HG02884 (cell line): Measurements from ENCODE around the gene F10.
"Not testable (repeated sequence)": the region's sequence is repeated elsewhere in the genome, so short reads cannot be mapped to it uniquely, and the experiment has no call there.

Experiments
- ATAC-seq: cut with Tn5 transposase; IDR thresholded peaks from one replicate; pipeline ENCODE4 v1.9.1; 2021; ENCODE audit warnings: mild to moderate bottlenecking, moderate library complexity; ENCODE audit not compliant: unreplicated experiment

The F10 gene

DNA sequence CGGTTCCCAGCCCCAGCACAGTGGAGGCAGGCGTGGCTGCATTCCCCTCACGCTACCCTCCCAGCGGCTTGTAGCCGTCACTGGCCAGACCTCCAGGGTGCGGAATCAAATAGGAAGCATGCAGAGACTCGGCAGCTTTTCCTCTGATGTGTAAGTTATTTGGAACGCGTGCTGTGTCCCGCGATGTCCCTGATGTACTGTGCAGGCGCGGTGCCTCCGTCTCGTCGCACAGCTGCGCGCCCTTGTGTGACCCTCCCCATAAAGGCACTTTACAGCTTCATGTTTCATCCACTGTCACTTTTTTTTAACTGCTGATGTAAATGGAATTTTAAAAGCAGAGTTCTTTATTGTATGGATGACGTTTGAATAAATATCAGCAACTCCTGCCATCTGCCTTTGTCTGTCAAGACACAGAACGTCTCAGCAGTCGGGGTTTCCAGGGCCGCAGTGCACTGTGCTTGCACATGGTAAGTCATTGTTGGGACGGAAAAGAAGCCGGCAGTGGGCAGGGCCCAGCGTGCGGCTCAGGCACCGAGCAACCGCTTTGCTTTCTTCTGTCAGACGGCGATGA is 24.4 kb upstream of the F10 start:
- no peak for ATAC-seq

DNA sequence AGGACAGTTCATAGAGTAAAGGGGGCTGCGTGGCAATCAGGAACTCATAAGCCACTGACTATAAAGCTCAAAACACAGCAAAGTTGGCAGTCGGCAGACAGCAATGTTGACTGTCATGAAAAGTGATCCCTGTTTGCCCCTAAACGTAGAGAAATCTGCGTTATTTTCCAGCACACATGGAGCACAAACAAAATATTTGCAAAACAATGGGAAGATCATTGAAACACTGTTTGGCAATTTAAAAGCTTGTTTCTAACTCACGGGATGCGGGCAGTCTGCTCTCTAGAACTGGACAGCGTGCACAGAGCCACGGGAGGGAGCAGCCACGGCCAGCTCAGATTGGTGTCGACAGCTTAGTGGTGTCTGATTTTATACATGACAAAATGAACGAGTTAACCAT is 23.5 kb upstream of the F10 start:
- no peak for ATAC-seq

DNA sequence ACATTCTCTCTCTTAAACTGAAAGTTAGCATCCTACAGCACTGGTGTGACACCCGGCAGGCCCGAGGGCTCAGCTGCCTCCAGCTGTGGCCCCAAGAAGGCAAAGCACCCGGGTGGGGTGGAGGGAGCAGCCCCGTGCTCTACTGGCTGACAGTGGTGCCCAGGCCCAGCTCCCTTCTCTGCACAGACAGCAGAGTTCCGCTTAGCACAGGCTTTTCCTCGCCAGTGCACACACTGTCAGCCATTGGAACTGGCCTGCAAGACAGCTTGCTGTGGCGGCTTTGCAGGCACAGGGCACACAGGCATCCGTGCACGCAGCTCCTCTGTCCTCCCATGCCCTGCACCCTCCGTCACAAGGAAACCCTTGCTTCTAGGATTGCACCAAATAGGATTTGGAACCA is 20.3 kb upstream of the F10 start:
- ATAC-seq = not testable (repeated sequence)

DNA sequence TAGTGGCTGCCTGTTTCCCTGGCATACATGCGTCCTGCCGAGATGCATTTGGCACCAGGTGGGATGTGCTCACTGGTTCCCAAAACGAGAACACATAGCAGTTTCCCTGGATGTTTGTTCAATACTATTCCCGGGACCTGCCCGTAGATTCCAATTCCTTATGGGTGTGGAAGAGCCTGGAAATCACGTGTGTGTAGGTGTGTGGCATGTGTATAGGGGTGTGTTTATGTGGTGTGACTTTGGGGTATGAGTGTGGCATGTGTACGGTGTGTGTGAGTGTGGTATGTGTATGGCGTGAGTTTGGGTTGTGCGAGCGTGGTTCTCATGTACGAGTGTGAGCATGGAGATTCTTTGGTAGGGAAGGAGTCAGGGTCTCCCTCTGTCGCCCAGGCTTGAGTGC is 19.9 kb upstream of the F10 start:
- no peak for ATAC-seq

DNA sequence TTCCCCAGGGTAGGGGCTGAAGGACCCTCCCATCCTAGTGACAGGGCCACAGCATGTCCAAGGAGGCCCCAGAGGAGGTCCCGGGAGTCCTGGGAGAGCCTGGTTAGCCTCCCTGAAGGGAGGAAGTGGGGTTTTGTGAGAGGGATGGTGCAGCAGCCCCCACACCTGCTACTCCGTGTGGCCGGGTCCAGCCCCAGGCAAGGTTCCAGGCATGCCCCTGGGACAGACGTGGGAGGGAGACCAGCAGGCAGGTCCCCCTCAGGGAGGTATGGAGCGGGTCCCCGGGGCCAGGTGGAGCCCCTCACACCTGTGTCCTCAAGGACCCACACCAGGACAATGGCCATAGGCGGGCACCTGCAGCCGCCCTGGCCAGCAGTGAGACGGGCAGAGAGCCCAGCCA is 19.0 kb upstream of the F10 start:
- no peak for ATAC-seq

DNA sequence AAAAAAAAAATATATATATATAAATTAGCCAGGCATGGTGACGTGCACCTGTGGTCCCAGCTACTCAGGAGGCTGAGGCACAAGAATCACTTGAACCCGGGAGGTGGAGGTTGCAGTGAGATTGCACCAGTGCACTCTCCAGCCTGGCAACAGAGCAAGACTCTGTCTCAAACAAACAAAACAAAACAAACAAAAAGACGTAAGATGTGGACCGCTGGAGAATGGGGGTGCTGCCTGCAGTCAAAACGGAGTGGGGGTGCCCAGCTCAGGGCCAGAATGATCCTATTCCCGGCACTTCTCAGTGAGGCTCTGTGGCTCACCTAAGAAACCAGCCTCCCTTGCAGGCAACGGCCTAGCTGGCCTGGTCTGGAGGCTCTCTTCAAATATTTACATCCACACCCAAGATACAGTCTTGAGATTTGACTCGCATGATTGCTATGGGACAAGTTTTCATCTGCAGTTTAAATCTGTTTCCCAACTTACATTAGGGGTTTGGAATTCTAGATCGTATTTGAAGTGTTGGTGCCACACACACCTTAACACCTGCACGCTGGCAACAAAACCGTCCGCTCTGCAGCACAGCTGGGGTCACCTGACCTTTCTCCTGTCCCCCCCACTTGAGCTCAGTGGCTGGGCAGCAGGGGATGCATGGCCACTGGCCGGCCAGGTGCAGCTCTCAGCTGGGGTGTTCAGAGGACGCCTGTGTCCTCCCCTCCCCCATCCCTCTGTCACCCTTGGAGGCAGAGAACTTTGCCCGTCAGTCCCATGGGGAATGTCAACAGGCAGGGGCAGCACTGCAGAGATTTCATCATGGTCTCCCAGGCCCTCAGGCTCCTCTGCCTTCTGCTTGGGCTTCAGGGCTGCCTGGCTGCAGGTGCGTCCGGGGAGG is 17.3 kb upstream of the F10 start, which contains the start of gene F7:
F7 (plus strand) TSS at position 760 of the 889 bp plus-strand sequence; CDS start at position 811, 51 bp downstream.
- no peak for ATAC-seq

DNA sequence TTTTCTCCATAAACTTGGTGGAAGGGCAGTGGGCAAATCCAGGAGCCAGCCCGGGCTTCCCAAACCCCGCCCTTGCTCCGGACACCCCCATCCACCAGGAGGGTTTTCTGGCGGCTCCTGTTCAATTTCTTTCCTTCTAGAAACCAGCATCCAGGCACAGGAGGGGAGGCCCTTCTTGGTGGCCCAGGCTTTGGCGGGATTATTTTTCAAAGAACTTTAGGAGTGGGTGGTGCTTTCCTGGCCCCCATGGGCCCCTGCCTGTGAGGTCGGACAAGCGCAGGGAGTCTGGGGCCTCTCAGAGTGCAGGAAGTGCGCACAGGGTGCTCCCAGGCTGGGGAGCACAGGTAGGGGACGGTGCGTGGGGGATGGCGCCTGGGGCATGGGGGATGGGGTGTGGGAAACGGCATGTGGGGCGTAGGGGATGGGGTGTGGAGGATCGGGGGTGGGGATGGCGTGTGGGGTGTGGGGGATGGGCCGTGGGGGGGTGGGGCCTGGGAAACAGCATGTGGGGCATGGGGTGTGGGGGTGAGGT is 16.6 kb upstream of the F10 start:
- no peak for ATAC-seq

DNA sequence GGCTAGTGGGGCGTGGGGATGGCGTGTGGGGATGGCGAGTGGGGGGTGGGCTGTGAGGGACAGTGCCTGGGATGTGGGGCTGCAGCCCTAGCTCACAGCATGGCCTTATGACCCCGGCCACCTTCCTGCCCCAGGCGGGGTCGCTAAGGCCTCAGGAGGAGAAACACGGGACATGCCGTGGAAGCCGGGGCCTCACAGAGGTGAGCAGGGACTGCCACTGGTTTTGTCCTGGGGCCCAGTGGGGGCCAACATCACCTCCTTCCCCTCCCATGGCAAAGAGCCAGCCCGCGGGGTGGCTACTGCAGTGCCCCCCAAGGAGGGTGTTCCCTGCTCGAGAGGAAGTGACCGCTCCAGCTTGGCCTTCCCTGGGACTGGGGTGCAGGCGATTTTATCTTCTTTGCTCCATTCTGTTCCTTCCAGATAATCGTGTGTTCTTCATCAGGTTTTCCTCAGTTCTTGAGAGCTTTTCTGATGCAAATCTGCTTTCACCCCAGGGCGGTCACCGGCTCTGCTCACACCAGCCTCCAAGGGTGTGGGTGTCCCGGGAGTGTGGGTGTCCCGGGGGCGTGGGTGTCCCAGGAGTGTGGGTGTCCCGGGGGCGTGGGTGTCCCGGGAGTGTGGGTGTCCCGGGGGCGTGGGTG is 15.8 kb upstream of the F10 start:
- ATAC-seq = no peak

DNA sequence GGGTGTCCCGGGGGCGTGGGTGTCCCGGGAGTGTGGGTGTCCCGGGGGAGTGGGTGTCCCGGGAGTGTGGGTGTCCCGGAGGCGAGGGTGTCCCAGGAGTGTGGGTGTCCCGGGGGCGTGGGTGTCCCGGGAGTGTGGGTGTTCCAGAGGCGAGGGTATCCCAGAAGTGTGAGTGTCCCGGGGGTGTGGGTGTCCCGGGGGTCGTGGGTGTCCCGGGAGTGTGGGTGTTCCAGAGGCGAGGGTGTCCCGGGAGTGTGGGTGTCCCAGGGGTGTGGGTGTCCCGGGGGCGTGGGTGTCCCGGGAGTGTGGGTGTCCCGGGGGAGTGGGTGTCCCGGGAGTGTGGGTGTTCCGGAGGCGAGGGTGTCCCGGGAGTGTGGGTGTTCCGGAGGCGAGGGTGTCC is 14.1 kb upstream of the F10 start:
- not testable (repeated sequence) for ATAC-seq

DNA sequence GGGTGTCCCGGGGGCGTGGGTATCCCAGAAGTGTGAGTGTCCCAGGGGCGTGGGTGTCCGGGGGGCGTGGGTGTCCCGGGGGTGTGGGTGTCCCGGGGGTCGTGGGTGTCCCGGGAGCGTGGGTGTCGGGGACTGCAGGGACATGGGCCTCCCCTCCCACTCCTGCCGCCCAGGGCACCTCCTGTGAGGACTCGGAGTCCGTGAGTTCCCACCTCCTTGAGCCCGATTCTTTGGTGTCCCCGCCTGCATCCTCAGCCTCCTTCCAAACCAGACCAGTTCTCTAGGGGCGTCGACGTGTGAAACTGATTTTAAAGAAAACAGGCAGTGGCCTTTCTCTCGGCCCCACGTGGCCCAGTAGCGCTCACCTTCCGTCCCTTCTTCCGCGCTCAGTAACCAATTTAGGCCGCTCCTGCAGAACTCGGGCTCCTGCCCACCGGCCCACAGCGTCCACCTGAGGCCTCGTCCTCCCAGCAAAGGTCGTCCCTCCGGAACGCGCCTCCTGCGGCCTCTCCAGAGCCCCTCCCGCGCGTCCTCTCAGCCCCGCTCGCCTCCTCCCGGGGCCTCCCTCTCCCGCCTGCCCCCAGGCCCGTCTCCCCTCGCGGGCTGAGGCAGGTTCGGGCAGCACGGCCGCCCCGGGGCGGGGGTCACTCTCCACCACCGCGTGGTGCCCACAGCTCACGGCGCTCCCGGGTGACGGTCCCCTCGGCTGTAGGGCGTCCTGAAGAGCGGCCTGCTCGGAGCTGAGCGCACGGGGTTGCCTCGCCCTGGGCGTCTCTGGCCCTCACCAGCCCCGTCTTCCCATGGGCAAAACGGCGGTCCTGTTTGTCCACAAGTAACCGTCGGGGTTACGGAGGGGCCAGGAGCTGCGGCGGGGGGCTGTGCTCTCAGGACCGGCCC is 13.2 kb upstream of the F10 start:
- no peak for ATAC-seq

DNA sequence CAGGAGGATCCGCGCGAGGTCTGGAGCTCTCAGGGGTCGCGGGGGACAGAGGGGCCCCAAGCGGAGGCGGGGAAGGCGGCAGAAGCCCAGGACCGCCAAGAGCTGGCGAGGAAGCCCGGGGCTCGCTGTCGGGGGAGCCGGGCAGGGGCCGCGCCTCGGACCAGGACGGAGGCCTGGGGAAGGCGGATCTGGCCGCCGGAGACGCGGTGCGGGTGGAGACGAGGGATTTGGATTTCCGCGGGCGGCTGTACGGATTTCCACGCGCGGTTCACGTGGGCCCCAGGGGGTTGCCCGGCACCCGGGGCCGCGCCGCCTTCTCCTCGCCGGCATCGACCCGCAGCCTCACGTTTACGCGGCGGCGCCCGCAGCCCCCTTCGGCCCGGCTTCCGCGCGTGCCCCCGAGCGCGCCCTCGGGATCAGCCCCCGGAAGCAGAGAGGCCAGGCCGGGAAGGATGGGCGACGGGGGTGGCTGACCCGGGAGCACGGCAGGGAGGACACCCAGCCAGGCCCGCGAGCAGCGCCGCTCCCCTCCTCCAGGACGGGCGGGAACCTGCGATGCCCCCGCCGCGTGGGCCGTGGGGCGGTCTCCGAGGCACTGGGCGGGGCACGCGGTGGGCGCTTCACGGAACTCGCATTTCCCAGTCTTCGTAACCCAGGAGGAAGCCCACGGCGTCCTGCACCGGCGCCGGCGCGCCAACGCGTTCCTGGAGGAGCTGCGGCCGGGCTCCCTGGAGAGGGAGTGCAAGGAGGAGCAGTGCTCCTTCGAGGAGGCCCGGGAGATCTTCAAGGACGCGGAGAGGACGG is 12.3 kb upstream of the F10 start:
- ATAC-seq = no peak

DNA sequence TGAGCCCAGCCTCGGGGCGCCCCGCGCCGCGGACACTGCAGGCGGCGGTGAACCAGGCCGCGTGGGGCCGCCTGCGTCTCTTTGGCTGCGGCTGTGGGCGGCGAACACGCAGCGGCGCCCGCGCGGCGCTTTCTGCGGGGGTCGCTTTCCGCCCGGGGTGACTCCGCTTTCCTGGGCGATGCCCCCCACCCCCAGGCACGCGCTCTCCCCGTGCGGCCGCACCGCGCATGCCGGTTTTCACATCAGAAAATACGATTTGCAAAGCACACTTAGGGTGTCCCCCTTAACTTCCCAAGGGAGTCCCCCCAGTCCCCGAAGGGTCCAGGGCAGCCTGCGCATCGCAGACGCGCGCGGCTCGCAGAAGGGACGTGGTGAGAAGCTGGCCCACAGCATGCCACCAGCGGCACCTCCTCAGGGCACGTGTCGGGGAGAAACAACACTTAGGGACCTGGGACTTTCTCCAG is 11.7 kb upstream of the F10 start:
- ATAC-seq = no peak

DNA sequence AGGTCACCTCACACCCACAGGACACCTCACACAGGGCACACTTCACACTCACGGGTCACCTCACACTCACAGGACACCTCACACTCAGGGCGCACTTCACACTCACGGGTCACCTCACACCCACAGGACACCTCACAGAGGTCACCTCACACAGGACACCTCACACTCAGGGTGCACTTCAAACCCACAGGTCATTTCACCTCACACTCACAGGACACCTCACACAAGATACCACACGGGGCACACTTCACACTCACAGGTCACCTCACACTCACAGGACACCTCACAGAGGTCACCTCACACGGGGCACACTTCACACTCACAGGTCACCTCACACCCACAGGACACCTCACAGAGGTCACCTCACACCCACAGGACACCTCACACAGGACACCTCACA is 10.8 kb upstream of the F10 start:
- ATAC-seq = not testable (repeated sequence)

DNA sequence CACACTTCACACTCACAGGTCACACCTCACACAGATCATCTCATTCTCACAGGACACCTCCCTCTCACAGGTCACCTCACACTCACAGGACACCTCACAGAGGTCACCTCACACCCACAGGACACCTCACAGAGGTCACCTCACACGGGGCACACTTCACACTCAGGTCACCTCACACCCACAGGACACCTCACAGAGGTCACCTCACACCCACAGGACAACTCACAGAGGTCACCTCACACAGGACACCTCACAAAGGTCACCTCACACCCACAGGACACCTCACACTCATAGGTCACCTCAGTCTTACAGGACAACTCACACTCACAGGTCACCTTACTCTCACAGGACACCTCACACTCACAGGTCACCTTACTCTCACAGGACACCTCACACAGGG is 10.1 kb upstream of the F10 start:
- not testable (repeated sequence) for ATAC-seq

DNA sequence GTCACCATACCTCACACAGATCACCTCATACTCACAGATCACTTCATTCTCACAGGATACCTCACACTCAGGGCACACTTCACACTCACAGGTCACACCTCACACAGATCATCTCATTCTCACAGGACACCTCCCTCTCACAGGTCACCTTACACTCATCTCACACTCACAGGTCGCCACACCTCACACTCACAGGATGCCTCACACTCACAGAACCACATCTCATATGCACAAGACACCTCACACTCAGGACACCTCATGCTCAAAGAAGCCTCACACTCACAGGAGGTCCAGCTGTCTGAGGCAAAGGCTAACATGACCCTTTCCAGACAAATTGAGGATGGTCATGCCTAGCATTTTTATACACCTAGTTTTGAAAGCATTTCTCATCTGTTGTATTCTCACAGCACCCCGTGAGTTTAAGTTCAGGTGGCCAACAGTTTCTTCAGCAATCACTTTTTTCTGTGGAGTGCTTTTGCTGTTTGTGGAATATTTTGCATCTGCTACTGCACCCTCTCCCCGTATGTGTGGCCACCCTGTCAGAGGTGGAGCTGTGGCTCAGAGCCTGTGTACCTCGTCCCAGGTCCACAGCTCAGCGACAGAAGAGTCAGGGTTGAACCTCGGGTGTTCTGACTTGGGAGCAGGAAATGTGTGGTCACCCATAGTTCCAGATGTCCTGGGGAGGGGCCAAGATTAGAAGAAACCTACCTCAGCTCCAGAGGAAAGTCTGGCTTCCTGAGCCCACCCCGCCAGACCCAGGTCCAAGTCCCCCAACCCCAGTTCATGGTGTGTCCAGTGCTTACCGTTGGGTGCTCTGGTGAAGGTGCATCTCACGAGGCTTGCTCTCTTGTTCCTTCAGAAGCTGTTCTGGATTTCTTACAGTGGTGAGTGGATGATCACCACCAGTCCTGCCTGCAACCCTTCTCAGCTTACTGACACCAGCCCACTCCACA is 9.4 kb upstream of the F10 start:
- no peak for ATAC-seq

DNA sequence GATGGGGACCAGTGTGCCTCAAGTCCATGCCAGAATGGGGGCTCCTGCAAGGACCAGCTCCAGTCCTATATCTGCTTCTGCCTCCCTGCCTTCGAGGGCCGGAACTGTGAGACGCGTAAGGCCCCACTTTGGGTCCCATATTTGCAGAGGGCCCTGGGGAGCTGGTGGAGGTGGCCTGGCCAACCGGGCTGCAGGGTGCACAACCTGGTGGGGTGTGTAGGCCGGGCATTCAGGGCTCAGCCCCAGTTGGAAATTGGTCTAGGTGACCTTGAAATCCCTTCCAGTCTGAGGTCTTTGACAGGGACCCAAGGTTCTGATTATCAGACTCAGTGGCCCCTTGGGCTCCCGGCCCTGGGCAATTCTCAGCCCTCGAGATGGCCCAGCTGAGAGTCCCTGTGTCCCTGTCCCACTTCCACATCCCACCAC is 8.7 kb upstream of the F10 start:
- ATAC-seq = no peak

DNA sequence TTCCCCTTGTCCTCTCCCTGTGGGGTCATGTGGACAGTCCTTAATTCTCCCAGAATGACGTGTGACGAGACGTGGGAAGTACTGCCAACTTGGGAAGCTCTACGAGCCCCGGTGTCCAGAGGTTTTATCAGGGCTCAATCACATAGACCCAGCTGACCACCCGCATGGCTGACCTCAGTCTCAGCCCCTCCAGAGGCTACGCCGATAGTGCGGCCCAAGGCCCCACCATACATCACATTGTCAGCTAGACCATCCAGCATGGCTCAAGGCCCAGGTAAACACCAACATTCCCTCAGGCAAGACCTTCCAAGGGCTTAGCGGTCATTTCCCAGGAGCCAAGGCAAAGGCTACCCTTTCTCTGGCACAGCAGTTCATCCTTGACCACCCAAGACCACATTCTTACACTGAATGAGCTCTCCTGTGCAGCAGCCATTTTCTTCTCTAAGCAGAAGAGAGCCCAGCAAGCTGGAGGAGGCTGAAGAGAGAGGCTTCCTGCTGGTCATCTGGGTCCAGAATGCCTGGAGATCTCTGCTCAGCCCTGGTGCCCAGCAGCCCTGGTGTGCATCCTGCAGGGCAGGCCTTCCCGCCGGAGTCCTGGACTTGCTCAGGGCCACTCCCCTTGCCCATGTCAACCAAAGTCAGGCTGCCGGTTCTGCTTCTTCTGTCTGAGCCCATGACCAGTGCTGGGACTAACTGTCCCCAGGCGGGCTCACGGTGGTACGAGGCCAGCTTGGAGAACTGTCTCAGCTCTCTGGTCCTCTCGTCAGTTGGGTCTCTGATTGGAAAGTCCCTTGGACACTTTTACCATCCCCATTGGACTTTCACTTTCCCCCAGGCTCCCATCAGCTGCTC is 7.9 kb upstream of the F10 start:
- no peak for ATAC-seq
